ENCODE measurements around the gene NUP98. TPM values are rescaled to one million over a fixed set of nuclear protein-coding genes. Genes with fewer than 3 reads are reported as not detected.

The NUP98 gene
- total and polyA plus RNA-seq, 4 donors = 10.9 to 75.0 (median 43.9) TPM

GRCh38 chr11:3817181-3817800 lies 19.9 kb upstream of the NUP98 start:
- no peak for DNase-seq (ENCODE audit: low spot score)
- peaks cover 0 to 3% (median 0%) of the 10 kb centered on the region in 4 donors for H3K36me3 ChIP-seq (ENCODE audit: control insufficient read depth in 4 of 4, insufficient read depth in 3 of 4, low read depth in 1 of 4, low read length in 3 of 4)
- no peaks in the 10 kb centered on the region for H3K27me3 ChIP-seq (ENCODE audit: control insufficient read depth in 4 of 4, insufficient read depth in 4 of 4, low read length in 3 of 4)
- no peak overlapping the region for H3K4me3 ChIP-seq (ENCODE audit: low read depth in 1 of 3, low read length in 3 of 3)
- TF ChIP-seq EGR1 (IDR thresholded peaks at IDR 0.05; ENCODE audit: low read depth in 2 of 2) (no peak), JUND (IDR thresholded peaks at IDR 0.05) (no peak), YY1 (IDR thresholded peaks at IDR 0.05) (no peak)
- no peak overlapping the region for H3K27ac ChIP-seq (ENCODE audit: low read depth in 1 of 2, low read length in 2 of 2)
- no peaks in the 10 kb centered on the region for H3K4me1 ChIP-seq (ENCODE audit: control insufficient read depth in 4 of 4, insufficient read depth in 4 of 4, low read length in 3 of 4)
- no peak overlapping the region for H3K9ac ChIP-seq (ENCODE audit: low read depth in 1 of 2, low read length in 2 of 2)
- WGBS = 90% methylated on average over 10 of the region's 10 CpGs
- no peaks in the 10 kb centered on the region for H3K9me3 ChIP-seq (ENCODE audit: control insufficient read depth in 4 of 4, low read length in 3 of 4)

- Histone ChIP-seq H3K9ac (ENCODE audit: low read depth in 1 of 2, low read length in 2 of 2) (no peak overlapping the region), H3K27me3 (ENCODE audit: control insufficient read depth in 4 of 4, insufficient read depth in 4 of 4, low read length in 3 of 4) (no peaks in the 10 kb centered on the region), H3K4me3 (ENCODE audit: low read depth in 1 of 3, low read length in 3 of 3) (no peak overlapping the region), H3K9me3 (ENCODE audit: control insufficient read depth in 4 of 4, low read length in 3 of 4) (no peaks in the 10 kb centered on the region), H3K36me3 (ENCODE audit: control insufficient read depth in 4 of 4, insufficient read depth in 3 of 4, low read depth in 1 of 4, low read length in 3 of 4) (peaks cover 0 to 3% (median 0%) of the 10 kb centered on the region in 4 donors), H3K4me1 (ENCODE audit: control insufficient read depth in 4 of 4, insufficient read depth in 4 of 4, low read length in 3 of 4) (no peaks in the 10 kb centered on the region), H3K27ac (ENCODE audit: low read depth in 1 of 2, low read length in 2 of 2) (no peak overlapping the region)
- DNase-seq (ENCODE audit: low spot score) = no peak
- WGBS = 91% methylated on average over 2 of the region's 2 CpGs
- TF ChIP-seq EGR1 (IDR thresholded peaks at IDR 0.05; ENCODE audit: low read depth in 2 of 2) = no peak
- no peak for TF ChIP-seq JUND (IDR thresholded peaks at IDR 0.05)
- TF ChIP-seq NR2F2 (IDR thresholded peaks at IDR 0.05) = no peak
- TF ChIP-seq MAX (IDR thresholded peaks at IDR 0.05) = no peak
- TF ChIP-seq HNF4G (IDR thresholded peaks at IDR 0.05) = no peak
- no peak for TF ChIP-seq RAD21 (IDR thresholded peaks at IDR 0.05)
- no peak for TF ChIP-seq GABPA (IDR thresholded peaks at IDR 0.05 in 1 of 2, conservative IDR thresholded peaks at IDR 0.05 in 1 of 2)
- no peak for TF ChIP-seq HNF4A (conservative IDR thresholded peaks at IDR 0.05)
- TF ChIP-seq FOXA2 (IDR thresholded peaks at IDR 0.05) = no peak
- no peak for TF ChIP-seq CTCF (IDR thresholded peaks at IDR 0.05; ENCODE audit: low read depth, low read length, missing input control)
- TF ChIP-seq YY1 (IDR thresholded peaks at IDR 0.05) = no peak
- TF ChIP-seq SP1 (IDR thresholded peaks at IDR 0.05) = no peak
These were observed 19.3 kb upstream of the NUP98 start for GRCh38 chr11:3816673-3817072.

- TF ChIP-seq TAF1 (conservative IDR thresholded peaks at IDR 0.05) (no peak), JUND (IDR thresholded peaks at IDR 0.05) (no peak), HNF4A (conservative IDR thresholded peaks at IDR 0.05) (no peak), ATF3 (IDR thresholded peaks at IDR 0.05) (no peak), FOXA1 (IDR thresholded peaks at IDR 0.05) (no peak), REST (IDR thresholded peaks at IDR 0.05) (no peak), FOXA2 (IDR thresholded peaks at IDR 0.05) (no peak), EGR1 (IDR thresholded peaks at IDR 0.05; ENCODE audit: low read depth in 2 of 2) (no peak), MAX (IDR thresholded peaks at IDR 0.05) (no peak), CTCF (IDR thresholded peaks at IDR 0.05; ENCODE audit: low read depth, low read length, missing input control) (no peak)
- no peak overlapping the region for H3K27ac ChIP-seq (ENCODE audit: low read depth in 1 of 2, low read length in 2 of 2)
- 90% methylated on average over 4 of the region's 4 CpGs for WGBS
- H3K4me3 ChIP-seq (ENCODE audit: low read depth in 1 of 3, low read length in 3 of 3) = no peak overlapping the region
- DNase-seq (ENCODE audit: low spot score) = no peak
- peaks cover 0 to 1% (median 0%) of the 10 kb centered on the region in 4 donors for H3K36me3 ChIP-seq (ENCODE audit: control insufficient read depth in 4 of 4, insufficient read depth in 3 of 4, low read depth in 1 of 4, low read length in 3 of 4)
- H3K27me3 ChIP-seq (ENCODE audit: control insufficient read depth in 4 of 4, insufficient read depth in 4 of 4, low read length in 3 of 4) = no peaks in the 10 kb centered on the region
- H3K9ac ChIP-seq (ENCODE audit: low read depth in 1 of 2, low read length in 2 of 2) = no peak overlapping the region
- H3K9me3 ChIP-seq (ENCODE audit: control insufficient read depth in 4 of 4, low read length in 3 of 4) = no peaks in the 10 kb centered on the region
- H3K4me1 ChIP-seq (ENCODE audit: control insufficient read depth in 4 of 4, insufficient read depth in 4 of 4, low read length in 3 of 4) = no peaks in the 10 kb centered on the region
These were observed 18.5 kb upstream of the NUP98 start for GRCh38 chr11:3815845-3816244.
